Measurements from ENCODE around the gene PTP4A2.

Gene PTP4A2

DNA sequence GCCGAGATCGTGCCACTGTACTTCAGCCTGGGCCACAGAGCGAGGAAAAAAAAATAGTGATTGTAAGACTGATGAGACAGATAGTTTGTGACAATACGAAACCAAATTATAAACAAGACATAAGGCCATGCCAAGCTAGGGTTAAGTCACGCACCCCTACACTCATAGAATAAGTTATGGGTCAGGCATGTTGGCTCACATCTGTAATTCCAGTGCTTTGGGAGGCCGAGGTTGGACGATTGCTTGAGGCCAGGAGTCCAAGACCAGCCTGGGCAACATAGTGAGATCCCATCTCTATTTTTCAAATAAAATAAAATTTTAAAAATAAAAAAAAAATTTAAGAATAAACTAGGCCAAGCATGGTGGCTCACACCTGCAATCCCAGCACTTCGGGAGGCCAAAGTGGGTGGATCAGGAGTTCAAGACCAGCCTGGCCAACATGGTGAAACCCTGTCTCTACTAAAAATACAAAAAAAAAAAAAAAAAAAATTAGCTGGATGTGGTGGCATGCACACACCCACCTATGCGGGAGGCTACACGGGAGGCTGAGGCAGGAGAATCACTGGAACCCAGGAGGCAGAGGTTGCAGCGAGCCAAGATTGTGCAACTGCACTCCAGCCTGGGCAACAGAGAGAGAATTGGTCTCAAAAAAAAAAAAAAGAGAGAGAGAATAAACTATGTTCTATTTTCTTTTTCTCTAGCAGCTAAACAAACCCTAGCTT, 72.3 kb downstream of the PTP4A2 start:
- TF ChIP-seq, protein P1, sequence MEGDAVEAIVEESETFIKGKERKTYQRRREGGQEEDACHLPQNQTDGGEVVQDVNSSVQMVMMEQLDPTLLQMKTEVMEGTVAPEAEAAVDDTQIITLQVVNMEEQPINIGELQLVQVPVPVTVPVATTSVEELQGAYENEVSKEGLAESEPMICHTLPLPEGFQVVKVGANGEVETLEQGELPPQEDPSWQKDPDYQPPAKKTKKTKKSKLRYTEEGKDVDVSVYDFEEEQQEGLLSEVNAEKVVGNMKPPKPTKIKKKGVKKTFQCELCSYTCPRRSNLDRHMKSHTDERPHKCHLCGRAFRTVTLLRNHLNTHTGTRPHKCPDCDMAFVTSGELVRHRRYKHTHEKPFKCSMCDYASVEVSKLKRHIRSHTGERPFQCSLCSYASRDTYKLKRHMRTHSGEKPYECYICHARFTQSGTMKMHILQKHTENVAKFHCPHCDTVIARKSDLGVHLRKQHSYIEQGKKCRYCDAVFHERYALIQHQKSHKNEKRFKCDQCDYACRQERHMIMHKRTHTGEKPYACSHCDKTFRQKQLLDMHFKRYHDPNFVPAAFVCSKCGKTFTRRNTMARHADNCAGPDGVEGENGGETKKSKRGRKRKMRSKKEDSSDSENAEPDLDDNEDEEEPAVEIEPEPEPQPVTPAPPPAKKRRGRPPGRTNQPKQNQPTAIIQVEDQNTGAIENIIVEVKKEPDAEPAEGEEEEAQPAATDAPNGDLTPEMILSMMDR (IDR thresholded peaks at IDR 0.05; ENCODE audit: low read depth, low read length, missing control alignments), result no peak
- DNase-seq (ENCODE audit: extremely low read depth, low read depth), result no peak
- H3K4me3 ChIP-seq (replicated peaks; ENCODE audit: low read depth, low read length), result no peak overlapping the region

DNA sequence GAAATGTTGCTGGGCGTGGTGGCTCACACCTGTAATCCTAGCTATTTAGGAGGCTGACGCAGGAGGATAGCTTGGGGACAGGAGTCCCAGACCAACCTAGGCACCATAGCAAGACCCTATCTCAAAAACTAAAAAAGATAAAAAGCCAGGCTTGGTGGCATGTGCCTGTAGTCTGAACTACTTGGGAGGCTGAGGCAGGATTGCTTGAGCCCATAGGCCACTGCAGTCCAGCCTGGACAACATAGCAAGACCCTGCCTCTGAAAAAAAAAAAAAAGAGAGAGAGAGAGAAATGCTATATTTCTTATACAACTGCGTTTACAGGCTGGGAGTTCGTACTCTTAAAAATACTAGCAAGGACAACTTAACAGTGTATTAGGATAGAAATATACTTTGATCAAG, 76.1 kb downstream of the PTP4A2 start:
- H3K4me3 ChIP-seq (replicated peaks; ENCODE audit: low read depth, low read length), result no peak overlapping the region
- no peak for DNase-seq (ENCODE audit: extremely low read depth, low read depth)
- TF ChIP-seq, protein P1 (IDR thresholded peaks at IDR 0.05; ENCODE audit: low read depth, low read length, missing control alignments), result no peak

DNA sequence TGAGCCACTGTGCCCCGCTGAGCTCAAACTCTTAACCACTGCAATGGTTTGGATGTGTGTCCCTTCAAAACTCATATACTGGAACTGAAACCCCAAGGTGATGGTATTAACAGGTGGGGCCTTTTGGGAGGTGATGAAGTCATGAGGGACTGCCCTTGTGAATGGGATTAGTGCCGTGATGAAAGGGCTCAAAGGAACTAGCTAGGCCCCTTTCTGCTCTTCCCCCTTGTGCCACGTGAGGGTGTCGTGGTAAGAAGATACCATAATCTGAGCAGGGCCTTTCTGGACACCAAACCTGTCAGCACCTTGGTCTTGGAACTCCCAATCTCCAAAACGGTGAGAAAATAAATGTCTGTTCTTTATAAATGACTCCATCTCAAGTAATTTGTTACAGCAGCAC, 76.8 kb downstream of the PTP4A2 start:
- DNase-seq (ENCODE audit: extremely low read depth, low read depth), result no peak
- no peak overlapping the region for H3K4me3 ChIP-seq (replicated peaks; ENCODE audit: low read depth, low read length)
- TF ChIP-seq, protein P1 (IDR thresholded peaks at IDR 0.05; ENCODE audit: low read depth, low read length, missing control alignments), result no peak

DNA sequence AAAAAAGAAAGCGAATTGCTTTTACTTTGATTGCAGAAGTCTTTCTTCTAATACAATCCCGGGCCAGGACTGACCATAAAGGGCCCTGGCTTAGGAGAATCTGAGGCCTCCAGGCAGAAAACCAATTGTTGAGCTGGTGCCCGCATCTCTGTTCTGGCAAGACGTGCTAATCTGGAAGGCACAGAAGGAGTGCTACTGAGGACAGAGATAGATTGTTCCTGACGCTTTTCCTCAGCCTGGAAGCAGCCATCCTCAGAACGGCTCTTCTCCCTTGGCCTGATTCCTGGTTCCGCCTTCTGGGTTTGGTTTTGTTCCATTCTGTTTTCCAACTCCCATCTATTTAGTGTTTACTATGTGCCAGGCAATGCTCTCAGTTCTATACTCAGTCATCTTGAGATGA, 77.6 kb downstream of the PTP4A2 start:
- TF ChIP-seq, protein P1 (IDR thresholded peaks at IDR 0.05; ENCODE audit: low read depth, low read length, missing control alignments), result no peak
- no peak for DNase-seq (ENCODE audit: extremely low read depth, low read depth)
- H3K4me3 ChIP-seq (replicated peaks; ENCODE audit: low read depth, low read length), result no peak overlapping the region

DNA sequence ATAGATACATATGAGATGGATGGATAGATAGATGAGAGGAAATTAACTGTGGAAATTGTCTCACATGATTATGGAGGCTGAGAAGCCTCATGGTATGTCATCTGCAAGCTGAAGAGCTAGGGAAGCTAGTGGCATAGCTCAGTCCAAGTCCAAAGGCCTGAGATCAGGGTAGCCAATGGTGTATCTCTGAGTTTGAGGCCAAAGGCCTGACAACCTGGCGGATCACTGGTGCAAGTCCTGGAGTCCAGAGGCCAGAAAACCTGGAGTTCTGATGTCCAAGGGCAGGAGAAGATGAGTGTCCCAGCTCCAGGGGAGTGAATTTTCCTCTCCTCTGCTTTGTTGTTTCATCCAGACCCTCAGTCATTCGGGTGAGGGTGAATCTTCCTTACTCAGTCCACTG, 78.4 kb downstream of the PTP4A2 start:
- no peak for DNase-seq (ENCODE audit: extremely low read depth, low read depth)
- no peak overlapping the region for H3K4me3 ChIP-seq (replicated peaks; ENCODE audit: low read depth, low read length)
- TF ChIP-seq, protein P1 (IDR thresholded peaks at IDR 0.05; ENCODE audit: low read depth, low read length, missing control alignments), result no peak

DNA sequence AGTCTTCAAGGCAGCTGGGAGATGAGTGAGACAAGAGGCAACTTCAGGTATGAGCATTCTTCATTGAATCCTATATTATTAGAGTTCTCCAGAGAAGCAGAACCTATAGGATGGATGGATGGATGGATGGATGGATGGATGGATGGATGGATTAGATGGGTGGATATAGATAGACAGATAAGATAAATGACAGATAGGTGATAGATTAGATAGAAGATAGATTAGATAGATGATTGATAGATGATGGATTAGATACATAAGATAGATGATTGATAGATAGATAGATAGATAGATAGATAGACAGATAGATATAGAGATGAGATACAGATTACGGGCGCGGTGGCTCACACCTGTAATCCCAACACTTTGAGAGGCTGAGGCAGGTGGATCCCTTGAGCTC, 79.1 kb downstream of the PTP4A2 start:
- no peak overlapping the region for H3K4me3 ChIP-seq (replicated peaks; ENCODE audit: low read depth, low read length)
- TF ChIP-seq, protein P1 (IDR thresholded peaks at IDR 0.05; ENCODE audit: low read depth, low read length, missing control alignments), result no peak
- DNase-seq (ENCODE audit: extremely low read depth, low read depth), result no peak

DNA sequence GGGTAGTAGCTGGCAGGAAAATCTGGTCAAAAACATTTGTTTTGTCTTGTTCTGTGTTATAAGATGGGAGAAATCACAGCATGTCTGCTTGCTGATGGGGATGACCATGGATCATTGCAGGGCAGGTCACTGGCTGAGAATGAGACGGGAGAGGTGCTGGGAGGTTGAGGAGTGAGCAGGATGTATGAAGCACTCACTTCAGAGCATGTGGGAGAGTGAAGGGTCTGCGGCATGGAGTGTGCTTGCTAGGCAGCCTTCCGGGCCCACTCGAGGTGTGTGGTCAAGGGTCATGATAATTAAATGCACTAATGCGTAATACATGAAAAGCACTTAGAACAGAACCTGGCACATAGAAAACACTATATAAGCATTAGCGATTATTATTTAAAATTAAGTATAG, 80.3 kb downstream of the PTP4A2 start:
- TF ChIP-seq, protein P1 (IDR thresholded peaks at IDR 0.05; ENCODE audit: low read depth, low read length, missing control alignments), result no peak
- DNase-seq (ENCODE audit: extremely low read depth, low read depth), result no peak
- no peak overlapping the region for H3K4me3 ChIP-seq (replicated peaks; ENCODE audit: low read depth, low read length)
